LNCaP clone FGC (cell line): ENCODE data around the gene HOXD12.

Experiments used
- DNase-seq: peaks from one replicate; pipeline ENCODE4 v3.0.0-alpha.2; 2011; ENCODE audit warnings: low read depth
- H3K4me3 ChIP-seq: 2 replicates; pipeline ENCODE4 v1.5.1; 2011; ENCODE audit warnings: mild to moderate bottlenecking, low read depth, low read length, control low read depth
- CTCF ChIP-seq: IDR thresholded peaks from 2 replicates; pipeline ENCODE4 v1.5.1; 2012; ENCODE audit warnings: mild to moderate bottlenecking; ENCODE audit not compliant: control insufficient read depth, insufficient read depth; ENCODE audit errors: extremely low read depth

The HOXD12 gene

DNA sequence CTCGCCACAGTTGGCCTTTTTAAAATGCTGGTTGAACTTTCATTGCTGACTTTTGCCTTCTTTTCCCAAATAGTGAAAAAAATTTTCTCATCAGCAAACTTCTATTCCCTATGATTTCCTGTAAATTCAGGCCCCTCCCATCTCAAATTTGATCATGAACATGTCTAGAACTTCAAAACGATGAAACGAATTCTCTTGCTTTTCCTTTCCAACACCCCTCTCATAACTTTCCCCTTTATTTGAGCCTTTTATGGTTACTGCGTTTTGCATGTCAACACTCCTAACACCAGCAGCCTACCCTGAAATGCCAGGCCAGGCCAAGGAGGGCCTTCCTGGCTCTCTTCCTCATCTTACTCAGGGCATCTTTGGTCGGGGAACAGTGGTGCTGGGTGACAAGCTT is 8.7 kb upstream of the HOXD12 start:
- H3K4me3 ChIP-seq = no peak overlapping the region
- no peak for TF ChIP-seq CTCF
- no peak for DNase-seq

GRCh38 chr2:176091329-176092258 is 8.0 kb upstream of the HOXD12 start:
- no peak for TF ChIP-seq CTCF
- no peak for DNase-seq
- H3K4me3 ChIP-seq = no peak overlapping the region

DNA sequence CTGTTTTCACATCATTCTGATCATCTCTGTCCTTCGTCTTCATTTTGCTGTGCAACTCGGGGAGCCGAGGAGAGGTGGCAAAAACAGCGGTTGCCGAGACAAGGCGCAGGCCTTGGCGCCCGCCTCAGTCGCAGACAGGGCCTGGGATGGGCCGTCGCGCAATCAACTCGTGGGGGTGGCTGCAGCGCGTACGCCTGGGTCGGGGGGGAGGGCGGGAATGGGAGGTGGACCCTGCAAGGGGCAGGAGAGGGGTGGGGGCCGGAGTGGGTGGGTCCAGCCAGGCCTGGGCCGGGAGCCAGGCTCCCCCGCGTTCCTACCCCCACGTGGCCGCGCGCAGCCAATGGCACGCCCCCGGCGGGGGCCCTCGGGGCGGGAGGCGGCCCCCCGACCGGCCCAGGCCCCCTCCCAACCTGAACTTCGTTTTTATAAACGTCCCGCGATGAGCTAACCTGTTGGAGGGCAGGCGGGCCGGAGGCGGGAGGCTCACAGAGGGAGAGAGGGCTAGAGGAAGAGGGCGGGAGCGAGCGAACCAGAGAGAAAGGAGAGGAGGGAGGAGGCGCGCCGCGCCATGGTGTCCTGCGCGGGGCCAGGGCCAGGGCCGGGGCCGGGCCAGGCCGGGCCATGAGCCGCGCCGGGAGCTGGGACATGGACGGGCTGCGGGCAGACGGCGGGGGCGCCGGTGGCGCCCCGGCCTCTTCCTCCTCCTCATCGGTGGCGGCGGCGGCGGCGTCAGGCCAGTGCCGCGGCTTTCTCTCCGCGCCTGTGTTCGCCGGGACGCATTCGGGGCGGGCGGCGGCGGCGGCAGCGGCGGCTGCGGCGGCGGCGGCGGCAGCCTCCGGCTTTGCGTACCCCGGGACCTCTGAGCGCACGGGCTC is 7.1 kb upstream of the HOXD12 start, which contains the start of gene HOXD13:
Gene HOXD13, plus strand, starts transcription at position 452 of the 875 bp plus-strand sequence. Its CDS starts 170 bp downstream, at position 622.
- TF ChIP-seq CTCF = no peak
- H3K4me3 ChIP-seq = peak within 1 kb of the TSS; percentile 34
- DNase-seq = no peak

GRCh38 chr2:176093145-176093897 is 6.3 kb upstream of the HOXD12 start:
- peak overlapping the region; percentile 34 for H3K4me3 ChIP-seq
- peak; percentile 26 for TF ChIP-seq CTCF
- DNase-seq = no peak

DNA sequence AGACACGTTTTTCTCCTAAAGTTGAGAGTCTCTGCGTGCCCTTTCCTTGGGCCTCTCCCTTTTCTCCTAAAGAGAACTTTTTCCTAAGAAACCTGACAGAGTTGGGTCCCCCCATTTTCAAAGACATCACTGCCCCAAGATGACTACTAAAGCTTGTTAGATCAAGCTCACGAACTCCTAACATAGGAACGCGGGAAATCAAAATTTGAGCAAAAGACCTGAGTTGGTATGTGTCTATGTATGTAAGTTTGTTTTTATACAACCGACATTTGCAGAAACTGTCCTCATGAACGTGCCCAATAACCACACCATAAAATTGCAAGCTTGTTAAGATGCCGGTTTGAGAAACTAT is 5.7 kb upstream of the HOXD12 start:
- no peak for TF ChIP-seq CTCF
- no peak overlapping the region for H3K4me3 ChIP-seq
- no peak for DNase-seq

GRCh38 chr2:176094349-176094748 is 5.2 kb upstream of the HOXD12 start:
- H3K4me3 ChIP-seq = no peak overlapping the region
- no peak for DNase-seq
- TF ChIP-seq CTCF = no peak
